Endothelial cell of umbilical vein (primary cell): ENCODE data around the gene POLR3A. TPM values are rescaled to one million over a fixed set of nuclear protein-coding genes. Genes with fewer than 3 reads are reported as not detected.

Experiments
- BruUV-seq: library from RNA; stranded (reverse); fragments of 400-500 nt; replicated peaks from 2 replicates; lab custom pipeline; 2021; lab: Mats Ljungman, UMichigan
- CTCF ChIA-PET: fragments of 300-600, 350-600 bp; sonication (Branson Sonifier 250); formaldehyde crosslinking; loops from one replicate; lab custom pipeline; 2021; ENCODE audit warnings: antibody characterized with exemption, inconsistent platforms; lab: Charles Lee
- POLR2A ChIA-PET: fragments of 300-600, 350-600 bp; sonication (Branson Sonifier 250); formaldehyde crosslinking; loops from one replicate; lab custom pipeline; 2021; ENCODE audit warnings: antibody characterized with exemption, inconsistent platforms; lab: Charles Lee
- DNase-seq: peaks from one replicate; pipeline ENCODE4 v3.0.0-alpha.2; 2011; ENCODE audit warnings: low read depth, low spot score
- FAIRE-seq: peaks from 2 replicates; lab custom pipeline; 2011; peaks lifted over from hg19 to GRCh38; lab: Jason Lieb, UNC
- H2AFZ ChIP-seq: 2 replicates; pipeline ENCODE4 v1.6.0; 2012; ENCODE audit warnings: low read depth, low read length, control low read depth, inconsistent platforms
- H3K27ac ChIP-seq: 2 replicates; pipeline ENCODE4 v1.5.1; 2011; ENCODE audit warnings: low read depth, mild to moderate bottlenecking, control low read depth, low read length, moderate library complexity; ENCODE audit not compliant: insufficient read depth
- H3K27me3 ChIP-seq, 2 experiments: 2 replicates each; pipeline versions ENCODE4 v1.6.0 to v1.6.1; 2011; ENCODE audit warnings: low read length in 2 of 2, mixed read lengths in 1 of 2; ENCODE audit not compliant: control insufficient read depth in 2 of 2, insufficient read depth in 2 of 2
- H3K36me3 ChIP-seq, 2 experiments: 2 replicates in 1 of 2; 3 replicates in 1 of 2; pipeline ENCODE4 v1.5.1; 2011; ENCODE audit warnings: low read length in 2 of 2, mild to moderate bottlenecking in 1 of 2, moderate library complexity in 1 of 2; ENCODE audit not compliant: control insufficient read depth in 2 of 2, insufficient read depth in 2 of 2; ENCODE audit errors: extremely low read depth in 1 of 2
- H3K4me1 ChIP-seq: 3 replicates; pipeline ENCODE4 v1.5.1; 2011; ENCODE audit warnings: mild to moderate bottlenecking, low read length; ENCODE audit not compliant: control insufficient read depth, insufficient read depth; ENCODE audit errors: extremely low read depth
- H3K4me2 ChIP-seq: 2 replicates; pipeline ENCODE4 v1.6.1; 2011; ENCODE audit warnings: low read length, control low read depth, mixed read lengths; ENCODE audit not compliant: insufficient read depth
- H3K4me3 ChIP-seq, 3 experiments: fragments of 200-600 bp in 1 of 3; sonication (generic), shearing (Covaris generic) in 1 of 3; replicated peaks in 1 of 3; 2 replicates each; pipeline ENCODE4 v1.5.1; 2011 to 2016; ENCODE audit warnings: control low read depth in 3 of 3, low read length in 3 of 3, mild to moderate bottlenecking in 2 of 3, inconsistent platforms in 1 of 3, low read depth in 1 of 3, moderate library complexity in 1 of 3; ENCODE audit not compliant: insufficient read depth in 1 of 3
- H3K79me2 ChIP-seq: 2 replicates; pipeline ENCODE4 v1.6.0; 2012; ENCODE audit warnings: low read length, inconsistent platforms; ENCODE audit not compliant: control insufficient read depth, insufficient read depth
- H3K9ac ChIP-seq: replicated peaks from 2 replicates; pipeline ENCODE3; 2011; ENCODE audit warnings: low read length, control low read depth; ENCODE audit not compliant: insufficient read depth; ENCODE audit errors: extremely low read depth
- H3K9me1 ChIP-seq: replicated peaks from 3 replicates; pipeline ENCODE4 v1.6.0; 2011; ENCODE audit warnings: mild to moderate bottlenecking, low read length; ENCODE audit not compliant: control insufficient read depth, insufficient read depth; ENCODE audit errors: extremely low read depth
- H3K9me3 ChIP-seq: replicated peaks from 2 replicates; pipeline ENCODE4 v1.5.1; 2012; ENCODE audit warnings: low read length, inconsistent platforms; ENCODE audit not compliant: control insufficient read depth, insufficient read depth
- H4K20me1 ChIP-seq: replicated peaks from 2 replicates; pipeline ENCODE3; 2011; ENCODE audit warnings: mild to moderate bottlenecking, low read length; ENCODE audit not compliant: control insufficient read depth, insufficient read depth; ENCODE audit errors: extremely low read depth
- EZH2 ChIP-seq: IDR thresholded peaks from 2 replicates; pipeline ENCODE4 v1.6.1; 2012; ENCODE audit warnings: borderline replicate concordance, low read depth, mild to moderate bottlenecking, moderate library complexity, low read length, inconsistent platforms; ENCODE audit not compliant: severe bottlenecking
- FOS ChIP-seq: IDR thresholded peaks from 2 replicates; pipeline ENCODE4 v1.6.1; 2011; ENCODE audit warnings: mild to moderate bottlenecking, low read length, moderate library complexity, borderline replicate concordance; ENCODE audit not compliant: insufficient read depth
- GATA2 ChIP-seq: IDR thresholded peaks from 2 replicates; pipeline ENCODE4 v1.7.0; 2011; ENCODE audit warnings: low read depth, mild to moderate bottlenecking, moderate library complexity, mixed read lengths, low read length; ENCODE audit not compliant: insufficient read length, insufficient read depth
- JUN ChIP-seq: IDR thresholded peaks from 2 replicates; pipeline ENCODE4 v1.6.1; 2011; ENCODE audit warnings: borderline replicate concordance, low read depth; ENCODE audit not compliant: insufficient read length, insufficient read depth
- MAX ChIP-seq: IDR thresholded peaks from 2 replicates; pipeline ENCODE4 v1.6.1; 2011; ENCODE audit not compliant: insufficient read depth, insufficient read length
- MYC ChIP-seq: IDR thresholded peaks from one replicate; pipeline ENCODE4 v1.6.1; 2011; ENCODE audit warnings: mild to moderate bottlenecking, low read depth, low read length
- POLR2A ChIP-seq: IDR thresholded peaks from 2 replicates; pipeline ENCODE4 v1.6.1; 2012; ENCODE audit warnings: low read depth, mild to moderate bottlenecking, control low read depth, low read length
- POLR2AphosphoS5 ChIP-seq: IDR thresholded peaks from 2 replicates; pipeline ENCODE4 v1.6.1; 2012; ENCODE audit warnings: low read depth, mild to moderate bottlenecking, control low read depth, low read length, moderate library complexity; ENCODE audit not compliant: insufficient read depth
- dilution Hi-C: fragments of 300-500 bp; cut with MboI; formaldehyde crosslinking; loops from one replicate; pipeline ENCODE4 v1.15.0; 2019; ENCODE audit warnings: low sequenced_read_pairs; ENCODE audit not compliant: extremely low pct_ligation_motif_present
- intact Hi-C: fragments of 100-400 bp; cut with micrococcal nuclease; formaldehyde crosslinking; loops from one replicate; pipeline ENCODE4 v1.10.0; 2022
- polyA plus RNA-seq, 4 experiments: library from polyadenylated mRNA; depleted of rRNA in 3 of 4; stranded (reverse) in 3 of 4; unstranded in 1 of 4; fragments of >200 nt; gene quantifications; 2 replicates each; pipeline versions ENCODE4 v1.2.1 to v1.2.3, GENCODE V29; 2011 to 2012; ENCODE audit warnings: missing spikeins in 1 of 4
- total RNA-seq: library from RNA; stranded (reverse); gene quantifications from 2 replicates; pipeline ENCODE4 v1.2.3, GENCODE V29; 2021

POLR3A gene
- total and polyA plus RNA-seq, 2 donors (not counting 3 experiments of a cell fraction or from before 2014, with no cell fraction given): 9.5 to 25.3 TPM

- Histone ChIP-seq H3K79me2 (peaks cover 25% of the 10 kb centered on the region), H3K36me3 (peaks cover 3 to 13% of the 10 kb centered on the region in 2 experiments), H3K4me3 (peak overlapping the region; percentile 53 to 92 (median 82)), H3K4me1 (peaks cover 34% of the 10 kb centered on the region), H3K27ac (peak overlapping the region; percentile 63), H2AFZ (peak overlapping the region; percentile 73), H3K4me2 (peak overlapping the region; percentile 73), H3K9me3 (no peaks in the 10 kb centered on the region), H3K9ac (peak overlapping the region; percentile 90), H3K9me1 (no peaks in the 10 kb centered on the region), H4K20me1 (no peaks in the 10 kb centered on the region), H3K27me3 (no peaks in the 10 kb centered on the region)
- dilution Hi-C loops: no loop called here
- CTCF ChIA-PET: interaction anchor here (1.3 to 2.2 kb wide), 3 partner anchors 129 to 272 kb away, joined by 3 to 8 read pairs (median 3); no protein-coding TSS in a partner anchor
- TSS peak; percentile 11 for BruUV-seq
- intact Hi-C loops: loop anchor here (1.0 to 5.0 kb wide), 4 partner anchors 81 to 311 kb away; partner anchors contain the start of gene DLG5
- TF ChIP-seq POLR2AphosphoS5: no peak
- no peak for TF ChIP-seq MAX
- no peak for TF ChIP-seq EZH2
- FAIRE-seq (peak; percentile 28), DNase-seq (peak; percentile 62)
- POLR2A ChIA-PET: no interaction called here
Observed at GRCh38 chr10:78028438-78029268, 662 bp downstream of the POLR3A start.

- BruUV-seq: TSS peak; percentile 72
- Histone ChIP-seq H2AFZ (peak overlapping the region; percentile 36), H3K27me3 (no peaks in the 10 kb centered on the region), H3K9me3 (no peaks in the 10 kb centered on the region), H3K4me2 (peak overlapping the region; percentile 65), H3K27ac (peak overlapping the region; percentile 88), H4K20me1 (no peaks in the 10 kb centered on the region), H3K79me2 (peaks cover 25% of the 10 kb centered on the region), H3K36me3 (peaks cover 21 to 30% of the 10 kb centered on the region in 2 experiments), H3K4me3 (no peak overlapping the region), H3K9me1 (no peaks in the 10 kb centered on the region), H3K9ac (peak overlapping the region; percentile 40), H3K4me1 (peaks cover 34% of the 10 kb centered on the region)
- intact Hi-C loops (loop anchor here (5.0 kb wide), 3 partner anchors 79 to 309 kb away; partner anchors contain the start of gene DLG5), dilution Hi-C loops (no loop called here)
- ChIA-PET POLR2A (no interaction called here), CTCF (no interaction called here)
- no peak for TF ChIP-seq MYC
- peak; percentile 50 for TF ChIP-seq POLR2AphosphoS5
- peak; percentile 57 for TF ChIP-seq JUN
- TF ChIP-seq FOS: peak; percentile 96
- peak; percentile 41 for TF ChIP-seq GATA2
- no peak for TF ChIP-seq POLR2A
- no peak for TF ChIP-seq EZH2
- TF ChIP-seq MAX: no peak
- FAIRE-seq (peak; percentile 83), DNase-seq (peak; percentile 77)
Observed at GRCh38 chr10:78025685-78026364, 3.5 kb downstream of the POLR3A start.
